ENCODE results near the gene SERPINA12. TPM values are rescaled to one million over a fixed set of nuclear protein-coding genes. Genes with fewer than 3 reads are reported as not detected.

The SERPINA12 gene
- total and polyA plus RNA-seq, 4 donors: 0.28 TPM; not detected in 3

DNA sequence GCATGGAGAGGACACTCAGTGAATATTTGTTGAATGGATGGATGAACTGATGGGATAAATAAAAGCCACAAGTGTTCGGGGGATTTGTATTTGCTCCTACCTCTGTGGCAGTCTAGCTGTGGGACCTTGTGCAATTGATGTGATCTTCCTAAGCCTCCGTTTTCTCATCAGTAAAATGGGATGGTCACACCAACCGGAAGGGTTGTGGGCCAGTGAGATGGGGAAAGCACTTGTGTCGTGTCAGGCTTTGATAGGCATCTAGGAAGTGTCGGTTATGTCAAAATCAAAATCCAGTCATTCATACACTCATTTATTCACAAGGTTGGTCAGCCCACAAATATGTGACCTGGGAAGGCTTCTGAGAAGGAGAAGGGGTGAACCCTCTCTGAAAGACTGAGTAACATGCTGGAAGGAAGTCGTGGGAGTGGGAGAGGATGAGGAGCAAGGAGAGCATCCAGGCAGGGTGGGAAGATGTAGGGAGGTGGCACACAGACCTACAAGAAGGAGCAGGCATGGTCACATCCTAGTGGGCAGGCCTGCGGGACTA, 25.5 kb downstream of the SERPINA12 start:
- Histone ChIP-seq H3K27me3 (ENCODE audit: control insufficient read depth in 4 of 4, insufficient read depth in 4 of 4, low read length in 3 of 4) (no peaks in the 10 kb centered on the region), H3K9me3 (ENCODE audit: control insufficient read depth in 4 of 4, low read length in 3 of 4) (peaks cover 0 to 3% (median 0%) of the 10 kb centered on the region in 4 donors), H3K36me3 (ENCODE audit: control insufficient read depth in 4 of 4, insufficient read depth in 3 of 4, low read depth in 1 of 4, low read length in 3 of 4) (no peaks in the 10 kb centered on the region), H3K4me1 (ENCODE audit: control insufficient read depth in 4 of 4, insufficient read depth in 4 of 4, low read length in 3 of 4) (peaks cover 10 to 32% (median 17%) of the 10 kb centered on the region in 4 donors), H3K9ac (ENCODE audit: low read depth in 1 of 2, low read length in 2 of 2) (no peak overlapping the region), H3K4me3 (ENCODE audit: low read depth in 1 of 3, low read length in 3 of 3) (no peak overlapping the region), H3K27ac (ENCODE audit: low read depth in 1 of 2, low read length in 2 of 2) (no peak overlapping the region)
- TF ChIP-seq FOXA1 (IDR thresholded peaks at IDR 0.05) (no peak), HNF4A (conservative IDR thresholded peaks at IDR 0.05) (no peak)
- no peak for DNase-seq (ENCODE audit: low spot score)
- 91% methylated on average over 7 of the region's 7 CpGs for WGBS

DNA sequence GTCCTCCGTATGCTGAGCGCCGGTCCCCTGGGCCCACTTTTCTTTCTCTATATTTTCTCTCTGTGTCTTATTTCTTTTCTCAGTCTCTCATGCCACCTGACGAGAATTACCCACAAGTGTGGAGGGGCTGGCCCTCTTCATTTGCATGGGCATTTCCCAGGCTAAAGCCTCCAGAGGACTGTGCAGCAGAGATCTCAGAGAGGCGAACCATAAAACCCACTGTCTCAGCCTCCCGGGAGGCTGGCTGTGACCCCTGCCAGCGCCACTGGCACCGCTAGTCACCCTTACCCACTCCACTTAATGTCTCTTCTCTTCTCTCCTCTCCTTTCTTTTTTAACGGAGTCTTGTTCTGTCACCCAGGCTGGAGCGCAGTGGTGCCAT, 26.2 kb downstream of the SERPINA12 start:
- 73% methylated on average over 10 of the region's 10 CpGs for WGBS
- TF ChIP-seq NR2F2 (IDR thresholded peaks at IDR 0.05): no peak
- no peak for TF ChIP-seq FOXA2 (IDR thresholded peaks at IDR 0.05)
- TF ChIP-seq HNF4A (conservative IDR thresholded peaks at IDR 0.05): no peak
- no peak for TF ChIP-seq CTCF (IDR thresholded peaks at IDR 0.05; ENCODE audit: low read depth, low read length, missing input control)
- TF ChIP-seq REST (IDR thresholded peaks at IDR 0.05): no peak
- TF ChIP-seq, protein P1, sequence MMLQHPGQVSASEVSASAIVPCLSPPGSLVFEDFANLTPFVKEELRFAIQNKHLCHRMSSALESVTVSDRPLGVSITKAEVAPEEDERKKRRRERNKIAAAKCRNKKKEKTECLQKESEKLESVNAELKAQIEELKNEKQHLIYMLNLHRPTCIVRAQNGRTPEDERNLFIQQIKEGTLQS (IDR thresholded peaks at IDR 0.05): no peak
- no peak for TF ChIP-seq SP1 (IDR thresholded peaks at IDR 0.05)
- TF ChIP-seq ZBTB33 (IDR thresholded peaks at IDR 0.05): no peak
- no peak for TF ChIP-seq EGR1 (IDR thresholded peaks at IDR 0.05; ENCODE audit: low read depth in 2 of 2)
- TF ChIP-seq TAF1 (conservative IDR thresholded peaks at IDR 0.05): no peak
- TF ChIP-seq, protein P2, sequence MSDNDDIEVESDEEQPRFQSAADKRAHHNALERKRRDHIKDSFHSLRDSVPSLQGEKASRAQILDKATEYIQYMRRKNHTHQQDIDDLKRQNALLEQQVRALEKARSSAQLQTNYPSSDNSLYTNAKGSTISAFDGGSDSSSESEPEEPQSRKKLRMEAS (IDR thresholded peaks at IDR 0.05): no peak
- no peak for TF ChIP-seq HNF4G (IDR thresholded peaks at IDR 0.05)
- no peak for TF ChIP-seq FOXA1 (IDR thresholded peaks at IDR 0.05)
- TF ChIP-seq GABPA (IDR thresholded peaks at IDR 0.05 in 1 of 2, conservative IDR thresholded peaks at IDR 0.05 in 1 of 2): no peak
- Histone ChIP-seq H3K36me3 (ENCODE audit: control insufficient read depth in 4 of 4, insufficient read depth in 3 of 4, low read depth in 1 of 4, low read length in 3 of 4) (no peaks in the 10 kb centered on the region), H3K27ac (ENCODE audit: low read depth in 1 of 2, low read length in 2 of 2) (peak overlapping the region; percentile 38 to 59), H3K4me1 (ENCODE audit: control insufficient read depth in 4 of 4, insufficient read depth in 4 of 4, low read length in 3 of 4) (peaks cover 10 to 32% (median 17%) of the 10 kb centered on the region in 4 donors), H3K4me3 (ENCODE audit: low read depth in 1 of 3, low read length in 3 of 3) (no peak overlapping the region), H3K27me3 (ENCODE audit: control insufficient read depth in 4 of 4, insufficient read depth in 4 of 4, low read length in 3 of 4) (no peaks in the 10 kb centered on the region), H3K9ac (ENCODE audit: low read depth in 1 of 2, low read length in 2 of 2) (no peak overlapping the region), H3K9me3 (ENCODE audit: control insufficient read depth in 4 of 4, low read length in 3 of 4) (peaks cover 0 to 8% (median 0%) of the 10 kb centered on the region in 4 donors)
- DNase-seq (ENCODE audit: low spot score): no peak
